NCI-H446 treated with DMSO at 0.1 percent for 48 hours (cell line): ENCODE results near the gene EIF2B5.
"Not testable (repeated sequence)": the region's sequence is repeated elsewhere in the genome, so short reads cannot be mapped to it uniquely, and the experiment has no call there.

Source experiments
- DNase-seq: peaks from one replicate; lab custom pipeline; 2025; lab: John Stamatoyannopoulos, UW

EIF2B5 gene

GRCh38 chr3:184145751-184146270 is 10.7 kb downstream of the EIF2B5 start:
- no peak for DNase-seq

DNA sequence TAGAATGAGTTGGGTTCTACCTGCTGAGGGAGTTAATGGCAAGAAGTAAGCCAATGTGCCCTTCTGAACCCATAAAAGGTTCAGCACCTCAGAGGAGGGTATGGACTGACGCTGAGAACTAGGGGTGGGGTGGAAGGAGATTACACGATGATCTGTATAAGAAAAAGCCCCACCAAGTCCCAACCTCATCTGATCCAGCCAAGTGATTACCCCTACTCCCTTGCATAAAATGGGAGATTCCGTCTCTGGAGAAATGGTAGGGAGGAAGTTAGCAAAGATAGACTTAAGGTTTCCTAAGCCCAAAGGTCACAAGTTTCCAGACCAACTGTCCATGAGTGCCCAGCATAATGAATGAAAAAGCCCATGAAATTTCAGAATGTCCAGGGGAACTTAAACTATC is 12.9 kb downstream of the EIF2B5 start:
- DNase-seq = no peak

DNA sequence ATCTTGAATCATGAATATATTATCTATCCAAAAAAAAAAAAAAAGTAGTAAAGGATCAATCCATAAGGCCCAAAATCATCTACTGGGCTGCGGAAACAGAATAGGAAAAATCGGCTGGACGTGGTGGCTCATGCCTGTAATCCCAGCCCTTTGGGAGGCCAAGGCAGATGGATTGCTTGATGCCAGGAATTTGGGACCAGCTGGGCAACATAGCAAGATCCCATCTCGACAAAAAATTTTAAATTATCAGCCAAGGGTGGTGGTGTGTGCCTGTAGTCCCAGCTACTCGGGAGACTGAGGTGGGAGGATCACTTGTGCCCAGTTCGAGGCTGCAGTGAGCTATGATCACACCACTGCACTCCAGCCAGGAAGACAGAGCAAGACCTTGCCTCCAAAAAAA is 14.0 kb downstream of the EIF2B5 start:
- DNase-seq = no peak

DNA sequence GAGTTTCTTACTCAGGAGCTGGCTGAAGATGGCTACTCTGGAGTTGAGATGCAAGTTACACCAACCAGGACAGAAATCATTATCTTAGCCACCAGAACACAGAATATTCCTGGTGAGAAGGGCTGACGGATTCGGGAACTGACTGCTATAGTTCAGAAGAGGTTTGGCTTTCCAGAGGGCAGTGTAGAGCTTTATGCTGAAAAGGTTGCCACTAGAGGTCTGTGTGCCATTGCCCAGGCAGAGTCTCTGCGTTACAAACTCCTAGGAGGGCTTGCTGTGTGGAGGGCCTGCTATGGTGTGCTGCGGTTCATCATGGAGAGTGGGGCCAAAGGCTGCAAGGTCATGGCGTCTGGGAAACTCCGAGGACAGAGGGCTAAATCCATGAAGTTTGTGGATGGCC is 14.6 kb downstream of the EIF2B5 start:
- DNase-seq = not testable (repeated sequence)

DNA sequence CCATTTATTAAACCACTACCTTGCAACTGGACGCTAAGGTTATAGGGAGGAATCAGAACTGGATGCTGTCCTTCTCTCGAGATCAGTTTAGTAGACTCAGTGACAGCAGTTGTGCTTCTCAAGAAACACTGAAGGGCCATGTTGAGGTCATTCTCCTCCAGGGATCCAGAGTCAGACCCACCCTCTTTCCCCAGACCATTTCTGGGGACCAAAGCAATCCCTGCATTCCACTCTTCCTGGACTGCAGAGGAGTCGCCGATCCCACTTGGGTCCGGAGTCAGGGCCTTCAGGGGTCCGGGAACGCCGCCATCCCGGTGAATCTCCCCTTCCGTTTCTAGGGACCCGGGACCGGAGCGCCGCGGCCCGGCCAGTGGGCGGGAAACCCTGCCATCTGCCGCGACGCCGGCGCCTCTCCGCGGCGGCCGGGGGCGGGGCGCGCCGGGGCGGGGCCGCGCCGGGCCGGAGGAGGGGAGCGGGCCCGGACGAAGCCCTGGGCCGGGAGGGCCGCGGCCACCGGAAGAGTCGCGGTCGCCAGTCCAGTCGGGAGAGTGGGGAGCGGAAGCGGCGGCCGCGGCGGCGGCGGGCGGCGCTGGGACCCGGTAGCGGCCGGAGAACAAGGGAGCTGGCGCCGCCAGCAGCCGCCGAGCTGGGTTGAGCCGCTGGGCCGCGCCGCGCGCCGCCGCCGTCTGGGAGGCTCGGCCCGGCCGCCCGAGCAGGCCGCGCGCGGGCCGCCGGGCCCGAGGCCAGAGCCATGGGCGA is 19.9 kb downstream of the EIF2B5 start, which contains the start of gene DVL3:
TSS of gene DVL3 (plus strand) at position 493 of the 759 bp plus-strand sequence. CDS start at position 752, 259 bp downstream.
- peak; percentile 35 for DNase-seq

DNA sequence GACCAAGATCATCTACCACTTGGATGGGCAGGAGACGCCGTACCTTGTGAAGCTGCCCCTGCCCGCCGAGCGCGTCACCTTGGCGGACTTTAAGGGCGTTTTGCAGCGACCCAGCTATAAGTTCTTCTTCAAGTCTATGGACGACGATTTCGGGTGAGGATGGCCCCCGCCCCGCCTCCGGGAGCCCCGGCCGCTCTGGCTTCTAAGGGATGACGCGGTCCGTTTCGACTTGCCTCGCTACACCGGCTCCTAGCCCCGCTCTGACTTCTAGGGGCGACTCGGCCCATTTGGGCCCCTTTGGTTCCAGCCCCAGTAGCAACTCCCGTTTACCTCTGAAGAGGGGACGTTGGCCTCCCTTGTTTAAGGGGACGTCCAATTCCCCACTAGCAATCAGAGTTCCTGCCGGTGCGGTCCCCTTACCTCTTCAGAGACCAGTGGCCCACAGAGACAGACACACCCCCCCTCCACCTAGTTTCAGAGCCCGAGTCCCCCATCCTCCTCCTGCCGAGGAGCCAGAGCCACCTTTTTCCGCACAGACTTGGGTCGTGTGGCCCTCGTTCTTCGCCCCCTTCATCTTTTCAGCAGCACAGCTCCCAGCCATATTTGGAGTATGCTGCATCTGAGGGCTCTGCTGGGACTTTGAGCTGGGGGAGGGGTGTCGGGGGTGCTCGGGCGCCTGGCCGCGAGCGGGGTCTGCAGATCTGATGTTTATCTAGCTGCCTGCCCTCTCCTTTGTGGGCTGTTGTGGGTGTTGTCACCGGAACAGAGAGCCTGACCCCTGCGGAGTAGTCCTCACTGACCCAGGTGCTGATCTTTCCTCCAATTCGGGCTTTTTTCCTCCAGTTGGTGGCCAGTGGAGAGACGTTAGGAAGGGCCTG is 20.7 kb downstream of the EIF2B5 start:
- DNase-seq = no peak

- no peak for DNase-seq
Measured at GRCh38 chr3:184156522-184156955, 21.4 kb downstream of the EIF2B5 start.

DNA sequence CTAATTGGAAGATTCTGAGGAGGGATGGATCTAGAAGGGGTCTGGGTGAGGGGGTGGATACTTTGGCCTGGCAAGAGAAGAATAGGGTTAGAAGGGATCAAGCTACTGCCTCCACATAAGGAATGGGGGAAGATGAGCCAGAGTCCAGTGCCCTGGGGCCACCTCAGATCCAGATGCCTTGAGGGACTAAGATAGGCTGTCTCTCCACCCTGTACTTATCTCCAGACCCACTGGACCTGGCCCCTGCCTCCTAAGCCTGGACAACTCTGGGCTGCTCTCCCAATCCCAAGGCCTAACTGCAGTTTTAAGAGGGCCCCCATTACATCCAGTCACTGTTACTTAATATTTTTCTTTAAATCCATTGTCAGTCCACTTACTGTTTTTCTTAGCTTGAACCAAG is 22.0 kb downstream of the EIF2B5 start:
- DNase-seq = no peak

DNA sequence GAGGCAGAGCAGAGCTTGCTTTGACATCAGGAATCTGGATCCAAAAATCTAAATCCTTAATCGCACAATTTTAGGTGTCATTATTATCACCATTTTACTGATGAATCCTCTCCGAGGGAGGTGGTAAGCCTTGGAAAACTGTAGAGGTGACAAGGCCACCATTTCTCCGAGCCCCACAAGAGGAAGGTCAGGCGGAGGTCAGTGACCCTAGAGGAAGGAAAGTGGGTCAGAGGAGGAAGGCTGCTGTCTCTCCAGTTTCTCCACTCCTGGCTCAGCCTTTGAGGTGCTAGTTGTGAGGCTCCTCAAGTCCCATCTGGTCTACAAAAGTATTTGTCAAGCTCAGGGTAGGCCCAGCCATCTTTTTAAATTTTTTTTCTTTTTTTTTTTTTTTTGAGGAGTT is 23.2 kb downstream of the EIF2B5 start:
- no peak for DNase-seq

- no peak for DNase-seq
Measured at GRCh38 chr3:184160456-184160855, 25.3 kb downstream of the EIF2B5 start.

- DNase-seq = not testable (repeated sequence)
Measured at GRCh38 chr3:184162571-184163070, 27.5 kb downstream of the EIF2B5 start.

GRCh38 chr3:184164648-184165330 is 29.6 kb downstream of the EIF2B5 start:
- DNase-seq = no peak

DNA sequence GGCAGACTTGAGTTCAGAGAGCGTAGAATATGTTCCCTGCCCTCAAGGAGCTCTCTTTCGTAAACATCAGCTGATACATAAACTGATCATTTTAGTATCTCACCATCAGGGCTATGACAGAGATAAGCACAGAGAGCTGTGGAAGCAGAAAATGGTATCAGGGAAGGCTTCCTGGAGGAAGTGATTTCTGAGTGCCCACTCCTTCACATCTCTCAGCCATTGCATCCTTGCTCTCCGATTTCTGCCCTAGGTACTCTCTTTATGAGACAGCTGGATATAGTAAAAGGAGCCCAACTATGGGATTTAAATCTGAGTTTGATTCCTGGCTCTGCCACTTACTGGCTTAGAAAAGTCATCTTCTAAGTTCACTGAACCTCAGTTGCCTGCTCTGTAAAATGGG is 30.4 kb downstream of the EIF2B5 start:
- DNase-seq = no peak

DNA sequence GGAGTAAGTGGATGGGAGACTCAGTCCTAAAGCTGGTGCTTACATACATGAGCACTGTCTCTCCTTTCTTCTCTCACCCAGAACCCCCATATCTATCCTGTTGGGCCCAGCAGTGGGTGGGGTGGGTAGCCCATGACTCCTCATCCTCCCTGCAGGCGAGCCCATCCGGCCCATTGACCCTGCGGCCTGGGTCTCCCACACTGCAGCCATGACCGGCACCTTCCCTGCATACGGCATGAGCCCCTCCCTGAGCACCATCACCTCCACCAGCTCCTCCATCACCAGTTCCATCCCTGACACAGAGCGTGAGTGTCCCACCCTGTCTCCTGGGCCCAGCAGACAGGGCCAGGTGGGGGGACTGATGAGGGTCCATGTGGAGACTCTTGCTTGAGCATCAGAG is 31.5 kb downstream of the EIF2B5 start:
- no peak for DNase-seq

DNA sequence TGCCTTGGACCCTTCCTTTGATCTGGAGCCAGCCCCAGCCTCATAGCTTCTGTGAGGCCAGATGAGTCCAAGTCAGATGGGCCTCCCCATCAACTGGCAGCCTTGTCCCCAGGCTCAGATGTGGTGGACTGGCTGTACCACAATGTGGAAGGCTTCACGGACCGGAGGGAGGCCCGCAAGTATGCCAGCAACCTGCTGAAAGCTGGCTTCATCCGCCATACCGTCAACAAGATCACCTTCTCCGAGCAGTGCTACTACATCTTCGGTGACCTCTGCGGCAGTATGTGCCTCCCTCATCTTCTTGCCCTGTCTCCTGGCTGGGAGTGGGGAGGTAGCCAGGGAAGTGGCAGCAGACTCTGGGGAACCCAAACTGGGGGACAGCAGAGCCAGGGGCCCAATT is 32.6 kb downstream of the EIF2B5 start:
- DNase-seq = no peak

DNA sequence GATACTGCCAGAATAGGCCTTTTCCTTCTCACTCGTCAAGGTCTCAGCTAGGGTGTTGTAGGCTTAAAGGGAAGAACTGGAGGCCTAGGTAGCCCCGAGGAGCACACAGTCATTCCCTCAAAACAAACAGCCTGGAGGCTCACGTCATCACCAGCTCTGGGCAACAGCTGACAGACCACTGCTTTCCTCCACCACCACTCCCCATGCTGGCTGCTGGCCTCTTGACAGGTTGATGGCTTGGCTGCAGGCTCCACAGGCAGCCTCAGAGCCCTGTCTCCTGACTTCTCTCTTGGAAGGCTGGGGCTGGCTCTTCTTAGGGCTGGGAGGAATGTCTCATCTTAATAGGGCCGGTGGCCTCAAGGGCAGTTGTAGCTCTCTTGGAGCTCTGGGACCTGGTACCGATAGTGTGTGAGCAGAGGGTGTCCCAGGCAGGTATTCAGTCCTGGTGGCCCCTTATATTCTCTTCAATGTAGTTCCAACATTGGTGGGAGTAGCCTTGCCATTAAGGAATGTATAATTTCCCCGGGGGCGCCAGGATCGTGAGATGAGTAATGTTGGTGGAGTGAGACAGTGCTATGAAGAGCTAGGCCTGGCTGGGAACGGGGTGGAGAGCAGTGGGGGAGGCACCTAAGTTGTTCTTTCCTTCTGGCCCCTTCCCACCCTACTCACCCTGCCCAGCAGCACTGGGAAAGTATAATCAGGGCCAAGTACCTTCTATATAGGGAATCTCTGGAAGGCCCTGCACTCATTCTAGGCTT is 33.4 kb downstream of the EIF2B5 start:
- DNase-seq = no peak

- DNase-seq = no peak
Measured at GRCh38 chr3:184169896-184170875, 35.0 kb downstream of the EIF2B5 start.

DNA sequence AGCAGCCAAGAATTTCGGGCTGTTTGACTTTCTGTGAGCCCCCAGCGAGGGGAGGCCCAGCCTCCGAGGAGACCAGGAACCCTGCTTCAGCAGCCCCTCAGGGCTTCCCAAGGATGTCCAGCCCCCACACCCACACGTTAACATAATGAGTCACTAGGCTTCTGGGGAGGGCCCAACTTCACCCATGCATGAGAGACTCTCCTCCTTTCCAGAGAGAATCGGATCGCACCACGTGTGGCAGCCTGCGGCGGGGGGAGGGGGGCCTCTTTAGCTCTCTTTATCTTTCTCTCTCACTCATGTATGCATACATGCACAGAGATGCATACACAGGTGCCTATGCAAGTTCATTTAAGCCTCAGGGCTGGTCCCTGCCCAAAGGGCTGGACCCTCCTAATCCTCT is 36.4 kb downstream of the EIF2B5 start:
- DNase-seq = no peak

GRCh38 chr3:184172681-184173373 is 37.7 kb downstream of the EIF2B5 start:
- no peak for DNase-seq

DNA sequence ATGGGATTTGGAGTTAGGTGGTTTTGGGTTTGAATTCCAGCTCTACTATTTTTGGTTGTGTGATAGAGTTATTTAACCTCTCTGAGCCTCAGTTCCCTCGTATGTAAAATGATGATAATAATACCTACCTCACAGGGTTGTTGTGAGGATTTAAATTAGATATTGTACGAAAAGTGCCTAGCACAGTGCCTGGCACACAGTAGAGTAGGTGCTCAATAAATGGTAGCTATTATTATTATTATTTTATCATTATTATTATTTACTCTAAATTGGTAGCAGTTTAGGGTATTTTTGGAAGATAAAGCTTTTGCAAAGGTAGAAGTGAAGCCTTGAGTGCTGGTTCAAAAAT is 38.2 kb downstream of the EIF2B5 start:
- no peak for DNase-seq
